BJ (cell line): ENCODE data around the gene ISCA2. TPM values are rescaled to one million over a fixed set of nuclear protein-coding genes. Genes with fewer than 3 reads are reported as not detected.

Experiments used
- CTCF ChIA-PET: fragments of 350-600 bp; formaldehyde crosslinking; extraction: SDS; loops from one replicate; lab custom pipeline; 2021; ENCODE audit warnings: antibody characterized with exemption, inconsistent platforms; lab: Yijun Ruan, JAX
- POLR2A ChIA-PET: fragments of 300-600 bp; sonication (Branson Sonifier 250); formaldehyde crosslinking; extraction: SDS; loops from one replicate; lab custom pipeline; 2021; ENCODE audit warnings: antibody characterized with exemption; lab: Charles Lee
- DNase-seq: peaks from one replicate; pipeline ENCODE4 v3.0.0-alpha.2; 2011; ENCODE audit warnings: low read depth
- H3K27me3 ChIP-seq: 2 replicates; pipeline ENCODE4 v1.6.0; 2011; ENCODE audit warnings: low read length; ENCODE audit not compliant: control insufficient read depth, insufficient read depth
- H3K36me3 ChIP-seq: 2 replicates; pipeline ENCODE4 v1.5.1; 2011; ENCODE audit warnings: low read length; ENCODE audit not compliant: control insufficient read depth, insufficient read depth
- H3K4me3 ChIP-seq: 2 replicates; pipeline ENCODE4 v1.5.1; 2011; ENCODE audit warnings: low read depth, mild to moderate bottlenecking, control low read depth, low read length
- polyA plus RNA-seq: library from polyadenylated mRNA; depleted of rRNA; stranded (reverse); fragments of >200 nt; gene quantifications from 2 replicates; pipeline ENCODE4 v1.2.3, GENCODE V29; 2011
- TF ChIP-seq, protein P1 (sequence below): IDR thresholded peaks from 2 replicates; pipeline ENCODE4 v1.5.1; 2011; ENCODE audit warnings: low read depth, mild to moderate bottlenecking, control low read depth, inconsistent platforms, low read length, moderate library complexity; ENCODE audit not compliant: insufficient read depth

The ISCA2 gene
- polyA plus RNA-seq, 1 experiment, result 13.0 TPM

DNA sequence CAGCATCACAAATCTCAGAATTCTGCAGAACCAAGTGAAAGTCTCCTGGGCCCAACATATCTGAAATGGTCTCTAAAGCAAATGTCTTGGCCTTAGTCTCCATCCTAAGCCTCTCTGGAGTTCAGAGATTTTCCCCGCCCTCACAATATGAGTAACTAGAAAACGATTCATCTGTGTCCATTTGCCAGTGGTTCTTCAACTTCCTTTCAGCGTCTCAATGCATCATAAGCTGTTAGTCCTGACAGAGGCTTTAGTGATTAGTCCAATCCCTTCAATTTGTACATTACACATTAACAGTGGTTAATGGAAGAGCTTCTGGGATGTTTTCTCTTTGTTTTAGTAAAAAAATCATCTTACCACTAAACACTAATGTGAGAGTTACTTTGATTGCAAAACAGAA lies 17.9 kb upstream of the ISCA2 start:
- DNase-seq, result no peak
- ChIA-PET POLR2A (no interaction called here), CTCF (interaction anchor here (6.5 kb wide), 1 partner anchor 14 kb away, joined by 55 read pairs; no protein-coding TSS in a partner anchor)
- TF ChIP-seq, protein P1, sequence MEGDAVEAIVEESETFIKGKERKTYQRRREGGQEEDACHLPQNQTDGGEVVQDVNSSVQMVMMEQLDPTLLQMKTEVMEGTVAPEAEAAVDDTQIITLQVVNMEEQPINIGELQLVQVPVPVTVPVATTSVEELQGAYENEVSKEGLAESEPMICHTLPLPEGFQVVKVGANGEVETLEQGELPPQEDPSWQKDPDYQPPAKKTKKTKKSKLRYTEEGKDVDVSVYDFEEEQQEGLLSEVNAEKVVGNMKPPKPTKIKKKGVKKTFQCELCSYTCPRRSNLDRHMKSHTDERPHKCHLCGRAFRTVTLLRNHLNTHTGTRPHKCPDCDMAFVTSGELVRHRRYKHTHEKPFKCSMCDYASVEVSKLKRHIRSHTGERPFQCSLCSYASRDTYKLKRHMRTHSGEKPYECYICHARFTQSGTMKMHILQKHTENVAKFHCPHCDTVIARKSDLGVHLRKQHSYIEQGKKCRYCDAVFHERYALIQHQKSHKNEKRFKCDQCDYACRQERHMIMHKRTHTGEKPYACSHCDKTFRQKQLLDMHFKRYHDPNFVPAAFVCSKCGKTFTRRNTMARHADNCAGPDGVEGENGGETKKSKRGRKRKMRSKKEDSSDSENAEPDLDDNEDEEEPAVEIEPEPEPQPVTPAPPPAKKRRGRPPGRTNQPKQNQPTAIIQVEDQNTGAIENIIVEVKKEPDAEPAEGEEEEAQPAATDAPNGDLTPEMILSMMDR, result no peak
- no peak overlapping the region for H3K4me3 ChIP-seq
- H3K27me3 ChIP-seq, result no peaks in the 10 kb centered on the region
- no peaks in the 10 kb centered on the region for H3K36me3 ChIP-seq

- Histone ChIP-seq H3K27me3 (no peaks in the 10 kb centered on the region), H3K36me3 (no peaks in the 10 kb centered on the region), H3K4me3 (no peak overlapping the region)
- no peak for DNase-seq
- CTCF ChIA-PET, result interaction anchor here (6.5 kb wide), 1 partner anchor 14 kb away, joined by 55 read pairs; no protein-coding TSS in a partner anchor
- POLR2A ChIA-PET, result no interaction called here
- TF ChIP-seq, protein P1, result no peak
Measured at GRCh38 chr14:74476107-74476506, 17.5 kb upstream of the ISCA2 start.

DNA sequence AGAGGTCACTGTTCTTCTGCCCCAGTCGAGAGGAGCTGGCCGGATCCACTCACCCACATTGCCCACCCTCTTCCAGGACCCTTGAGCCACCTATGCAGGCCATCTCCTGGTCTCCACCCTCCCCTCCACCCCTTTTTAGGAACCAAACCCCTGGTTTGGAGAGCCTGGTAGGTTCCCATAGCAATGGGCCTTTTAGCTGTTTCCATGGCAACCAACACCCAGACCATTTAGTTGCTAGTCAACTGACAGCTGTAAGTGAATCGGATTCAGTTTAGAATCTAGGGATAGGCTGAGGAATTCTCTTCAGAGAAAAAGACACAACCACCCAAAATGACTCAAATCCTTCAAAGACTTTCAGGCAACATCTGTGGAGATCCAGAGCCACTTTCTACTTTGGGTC lies 17.0 kb upstream of the ISCA2 start:
- CTCF ChIA-PET, result interaction anchor here (6.5 kb wide), 1 partner anchor 15 kb away, joined by 55 read pairs; no protein-coding TSS in a partner anchor
- TF ChIP-seq, protein P1, result no peak
- POLR2A ChIA-PET, result no interaction called here
- no peak overlapping the region for H3K4me3 ChIP-seq
- DNase-seq, result no peak
- no peaks in the 10 kb centered on the region for H3K36me3 ChIP-seq
- no peaks in the 10 kb centered on the region for H3K27me3 ChIP-seq

DNA sequence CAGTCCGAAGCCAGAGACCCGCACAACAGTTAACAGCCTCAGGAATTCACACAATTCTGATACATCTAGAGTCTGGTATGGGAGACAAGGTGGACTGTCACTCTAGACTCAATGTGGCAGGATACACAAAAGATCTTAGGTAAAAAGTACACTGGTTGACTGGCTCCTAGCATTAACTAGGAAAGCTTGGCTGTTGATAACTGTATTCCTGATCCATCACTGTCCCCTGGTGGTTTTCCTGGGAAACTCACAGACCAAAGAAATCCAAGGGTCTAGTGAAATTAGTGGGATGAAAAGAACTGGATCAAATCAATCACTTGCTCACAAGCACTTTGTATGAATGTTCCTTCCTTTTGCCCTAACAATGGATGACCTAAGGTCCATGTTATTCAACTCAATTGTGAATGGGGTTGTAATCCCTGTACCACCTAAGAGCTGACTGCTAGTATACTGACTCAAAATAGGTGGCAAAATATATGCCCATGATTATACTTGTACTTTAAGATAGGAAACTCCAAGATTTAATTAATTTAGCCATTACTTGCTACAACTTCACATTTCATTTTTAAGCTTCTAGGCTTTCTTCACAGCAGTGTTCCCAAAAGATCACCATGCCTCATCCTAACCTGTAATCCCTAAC lies 14.4 kb upstream of the ISCA2 start:
- DNase-seq, result no peak

GRCh38 chr14:74480046-74480445 lies 13.5 kb upstream of the ISCA2 start:
- Histone ChIP-seq H3K4me3 (no peak overlapping the region), H3K27me3 (no peaks in the 10 kb centered on the region), H3K36me3 (peaks cover 2% of the 10 kb centered on the region; the same call in 1 of the 2 replicates)
- TF ChIP-seq, protein P1, result no peak
- POLR2A ChIA-PET, result no interaction called here
- DNase-seq, result no peak
- CTCF ChIA-PET, result interaction anchor here (0.6 to 6.5 kb wide), 11 partner anchors 9 to 187 kb away, joined by 3 to 55 read pairs (median 9); no protein-coding TSS in a partner anchor

More for the DNA sequence above, 14.4 kb upstream of the ISCA2 start:
- no peaks in the 10 kb centered on the region for H3K27me3 ChIP-seq
- H3K36me3 ChIP-seq, result peaks cover 1% of the 10 kb centered on the region; the same call in 1 of the 2 replicates
- H3K4me3 ChIP-seq, result no peak overlapping the region
- ChIA-PET CTCF (interaction anchor here (0.8 to 6.5 kb wide), 17 partner anchors 11 to 185 kb away, joined by 3 to 55 read pairs (median 6); no protein-coding TSS in a partner anchor), POLR2A (no interaction called here)
- TF ChIP-seq, protein P1, result peak; percentile 80
